COLO829 (cell line): ENCODE results near the gene COL18A1.

Experiments used
- DNase-seq: peaks from one replicate; pipeline ENCODE4 v3.0.0; 2012; ENCODE audit warnings: low spot score

The COL18A1 gene

GRCh38 chr21:45535341-45536081, 130.5 kb downstream of the COL18A1 start:
- DNase-seq: no peak

- DNase-seq: peak; percentile 87
Measured at GRCh38 chr21:45536301-45537081, 131.5 kb downstream of the COL18A1 start.

- no peak for DNase-seq
Measured at GRCh38 chr21:45537111-45537745, 132.3 kb downstream of the COL18A1 start.

- DNase-seq: no peak
Measured at GRCh38 chr21:45537746-45538291, 132.9 kb downstream of the COL18A1 start.

GRCh38 chr21:45538381-45539045, 133.5 kb downstream of the COL18A1 start:
- no peak for DNase-seq

- DNase-seq: no peak
Measured at GRCh38 chr21:45539046-45539795, 134.3 kb downstream of the COL18A1 start.

GRCh38 chr21:45539796-45540600, 135.0 kb downstream of the COL18A1 start:
- no peak for DNase-seq

- DNase-seq: no peak
Measured at GRCh38 chr21:45540601-45540970, 135.6 kb downstream of the COL18A1 start.

- peak; percentile 14 for DNase-seq
Measured at GRCh38 chr21:45541221-45542039, 136.5 kb downstream of the COL18A1 start.

GRCh38 chr21:45542242-45542666, 137.3 kb downstream of the COL18A1 start, which contains the start of gene SLC19A1:
Gene SLC19A1, minus strand, starts transcription at chr21:45542440. Its CDS starts 4,481 bp downstream, at chr21:45537959.
- peak; percentile 84 for DNase-seq

GRCh38 chr21:45542667-45543370, 137.9 kb downstream of the COL18A1 start:
- no peak for DNase-seq

GRCh38 chr21:45543371-45543709, 138.4 kb downstream of the COL18A1 start:
- no peak for DNase-seq

GRCh38 chr21:45543710-45544448, 138.9 kb downstream of the COL18A1 start:
- DNase-seq: no peak

GRCh38 chr21:45544449-45545235, 139.7 kb downstream of the COL18A1 start:
- DNase-seq: no peak

GRCh38 chr21:45545236-45545570, 140.2 kb downstream of the COL18A1 start:
- DNase-seq: no peak

- DNase-seq: no peak
Measured at GRCh38 chr21:45545691-45546531, 140.9 kb downstream of the COL18A1 start.
